WTC11 (cell line): ENCODE data around the gene EPB41. TPM values are rescaled to one million over a fixed set of nuclear protein-coding genes. Genes with fewer than 3 reads are reported as not detected.

Experiments used
- ATAC-seq: fragments of 200-7000 bp; cut with Tn5 transposase; 2 replicates; pipeline ENCODE4 v1.10.0; 2021; ENCODE audit warnings: mild to moderate bottlenecking, moderate library complexity
- CTCF ChIA-PET: fragments of 300-600 bp; sonication (Branson Sonifier 250); formaldehyde crosslinking; loops from one replicate; lab custom pipeline; 2021; ENCODE audit warnings: antibody characterized with exemption; lab: Charles Lee
- POLR2A ChIA-PET: fragments of 350-600 bp; sonication (Branson Sonifier 250); formaldehyde crosslinking; loops from one replicate; lab custom pipeline; 2021; ENCODE audit warnings: antibody characterized with exemption; lab: Charles Lee
- DNase-seq: peaks from one replicate; pipeline ENCODE4 v3.0.0; 2021; ENCODE audit warnings: low spot score
- H3K27ac Mint-ChIP-seq: 2 replicates; pipeline ENCODE4 v1.8.0; 2021; ENCODE audit warnings: mixed read lengths
- H3K27me3 Mint-ChIP-seq: 2 replicates; pipeline ENCODE4 v1.8.0; 2021; ENCODE audit warnings: low read depth, mild to moderate bottlenecking, moderate library complexity, mixed read lengths
- H3K36me3 Mint-ChIP-seq: 2 replicates; pipeline ENCODE4 v1.8.0; 2021; ENCODE audit warnings: mixed read lengths
- H3K4me1 Mint-ChIP-seq: 2 replicates; pipeline ENCODE4 v1.8.0; 2022; ENCODE audit warnings: mixed read lengths
- H3K4me3 Mint-ChIP-seq: 2 replicates; pipeline ENCODE4 v1.8.0; 2021; ENCODE audit warnings: mild to moderate bottlenecking, moderate library complexity, mixed read lengths
- H3K9me3 Mint-ChIP-seq: 2 replicates; pipeline ENCODE4 v1.8.0; 2021; ENCODE audit warnings: mixed read lengths
- CREM ChIP-seq: sonication (generic); formaldehyde crosslinking; IDR thresholded peaks from 2 replicates; pipeline ENCODE4 v1.8.1; 2022; ENCODE audit warnings: mild to moderate bottlenecking, missing genetic modification reagents, moderate library complexity
- CTCF ChIP-seq: fragments of 200-600 bp; IDR thresholded peaks from 2 replicates; pipeline ENCODE4 v1.8.0; 2022; ENCODE audit warnings: antibody characterized with exemption
- E2F1 ChIP-seq: sonication (generic); formaldehyde crosslinking; IDR thresholded peaks from 2 replicates; pipeline ENCODE4 v1.8.0; 2022; ENCODE audit warnings: mild to moderate bottlenecking, missing genetic modification reagents
- ETV6 ChIP-seq: sonication (generic); formaldehyde crosslinking; IDR thresholded peaks from 2 replicates; pipeline ENCODE4 v1.8.1; 2022; ENCODE audit warnings: mild to moderate bottlenecking, missing genetic modification reagents
- HMGA2 ChIP-seq: fragments of 250-450 bp; sonication (Bioruptor Pico); IDR thresholded peaks from 2 replicates; pipeline ENCODE4 v1.4.0; 2021; ENCODE audit warnings: mild to moderate bottlenecking, moderate library complexity
- HMGXB4 ChIP-seq: sonication (generic); formaldehyde crosslinking; IDR thresholded peaks from 2 replicates; pipeline ENCODE4 v1.8.1; 2023; ENCODE audit warnings: mild to moderate bottlenecking, moderate library complexity, missing genetic modification reagents
- JAZF1 ChIP-seq: fragments of 250-450 bp; sonication (Bioruptor Pico); IDR thresholded peaks from 2 replicates; pipeline ENCODE4 v1.9.0; 2021; ENCODE audit warnings: moderate library complexity, mild to moderate bottlenecking, inconsistent platforms
- KAT7 ChIP-seq: sonication (generic); formaldehyde crosslinking; IDR thresholded peaks from 2 replicates; pipeline ENCODE4 v1.8.1; 2023; ENCODE audit warnings: missing genetic modification reagents, mild to moderate bottlenecking, borderline replicate concordance
- MXD4 ChIP-seq: fragments of 250-450 bp; sonication (Bioruptor Pico); IDR thresholded peaks from 2 replicates; pipeline ENCODE4 v1.8.0; 2021; ENCODE audit warnings: mild to moderate bottlenecking, moderate library complexity, borderline replicate concordance
- NFE2L1 ChIP-seq: sonication (generic); formaldehyde crosslinking; IDR thresholded peaks from 2 replicates; pipeline ENCODE4 v1.8.1; 2023; ENCODE audit warnings: missing genetic modification reagents
- NR1H2 ChIP-seq: sonication (generic); formaldehyde crosslinking; IDR thresholded peaks from 2 replicates; pipeline ENCODE4 v1.9.0; 2021; ENCODE audit warnings: mild to moderate bottlenecking, moderate library complexity, missing genetic modification reagents
- RORB ChIP-seq: fragments of 250-450 bp; sonication (Bioruptor Pico); IDR thresholded peaks from 2 replicates; pipeline ENCODE4 v1.9.0; 2021; ENCODE audit warnings: mild to moderate bottlenecking
- SMAD4 ChIP-seq: sonication (generic); formaldehyde crosslinking; IDR thresholded peaks from 2 replicates; pipeline ENCODE4 v1.8.0; 2022; ENCODE audit warnings: mild to moderate bottlenecking, missing genetic modification reagents
- TEAD4 ChIP-seq: sonication (generic); formaldehyde crosslinking; IDR thresholded peaks from 2 replicates; pipeline ENCODE4 v1.8.0; 2022; ENCODE audit warnings: mild to moderate bottlenecking, missing genetic modification reagents
- USF2 ChIP-seq: sonication (generic); formaldehyde crosslinking; IDR thresholded peaks from 2 replicates; pipeline ENCODE4 v1.8.1; 2023; ENCODE audit warnings: mild to moderate bottlenecking, missing genetic modification reagents, moderate library complexity
- ZBTB21 ChIP-seq: sonication (generic); formaldehyde crosslinking; IDR thresholded peaks from 2 replicates; pipeline ENCODE4 v1.8.1; 2023; ENCODE audit warnings: mild to moderate bottlenecking, missing genetic modification reagents, borderline replicate concordance
- ZNF281 ChIP-seq: sonication (generic); formaldehyde crosslinking; IDR thresholded peaks from 2 replicates; pipeline ENCODE4 v1.8.0; 2023; ENCODE audit warnings: mild to moderate bottlenecking, missing genetic modification reagents
- ZNF396 ChIP-seq: fragments of 250-450 bp; sonication (Bioruptor Pico); IDR thresholded peaks from 2 replicates; pipeline ENCODE4 v1.8.0; 2021; ENCODE audit warnings: mild to moderate bottlenecking, moderate library complexity, borderline replicate concordance
- total RNA-seq: library from RNA; stranded (reverse); gene quantifications from 3 replicates; pipeline ENCODE4 v1.2.3, GENCODE V29; 2021

Gene EPB41
- total RNA-seq, 1 experiment from 2014 or later = 85.0 TPM

GRCh38 chr1:29043274-29043965 is 129.1 kb downstream of the EPB41 start:
- ChIA-PET CTCF (interaction anchor here (0.6 to 1.9 kb wide), 8 partner anchors 9 to 166 kb away, joined by 3 to 9 read pairs (median 4); no protein-coding TSS in a partner anchor), POLR2A (no interaction called here)
- Mint-ChIP-seq H3K36me3 (peaks cover 11% of the 10 kb centered on the region), H3K27me3 (no peaks in the 10 kb centered on the region), H3K4me1 (no peaks in the 10 kb centered on the region), H3K9me3 (peaks cover 7% of the 10 kb centered on the region), H3K27ac (0 out of 2 replicates have a peak overlapping the region, but pooled peaks have one; percentile 12), H3K4me3 (no peak overlapping the region)
- DNase-seq (no peak), ATAC-seq (no peak)
- TF ChIP-seq KAT7 (no peak), HMGXB4 (no peak), ZNF281 (no peak), ETV6 (CRISPR knock-in tag) (no peak), TEAD4 (CRISPR knock-in tag) (no peak), ZBTB21 (no peak)

GRCh38 chr1:29044010-29044409 is 129.6 kb downstream of the EPB41 start:
- Mint-ChIP-seq H3K36me3 (peaks cover 11% of the 10 kb centered on the region), H3K9me3 (peaks cover 7% of the 10 kb centered on the region), H3K4me1 (no peaks in the 10 kb centered on the region), H3K27ac (no peak overlapping the region), H3K4me3 (no peak overlapping the region), H3K27me3 (no peaks in the 10 kb centered on the region)
- ATAC-seq = no peak
- DNase-seq = no peak
- POLR2A ChIA-PET = no interaction called here
- TF ChIP-seq ZBTB21 (no peak), MXD4 (CRISPR knock-in tag) (no peak), NR1H2 (CRISPR knock-in tag) (no peak), RORB (CRISPR knock-in tag) (no peak), USF2 (no peak), ZNF396 (CRISPR knock-in tag) (no peak), CREM (CRISPR knock-in tag) (no peak), ETV6 (CRISPR knock-in tag) (no peak), E2F1 (CRISPR knock-in tag) (no peak), CTCF (no peak), HMGA2 (CRISPR knock-in tag) (no peak), NFE2L1 (CRISPR knock-in tag) (no peak), JAZF1 (CRISPR knock-in tag) (no peak), SMAD4 (no peak)
- CTCF ChIA-PET = interaction anchor here (0.7 to 1.9 kb wide), 5 partner anchors 12 to 167 kb away, joined by 3 to 9 read pairs (median 4); no protein-coding TSS in a partner anchor
